ENCODE results near the gene GIT1.

The GIT1 gene

DNA sequence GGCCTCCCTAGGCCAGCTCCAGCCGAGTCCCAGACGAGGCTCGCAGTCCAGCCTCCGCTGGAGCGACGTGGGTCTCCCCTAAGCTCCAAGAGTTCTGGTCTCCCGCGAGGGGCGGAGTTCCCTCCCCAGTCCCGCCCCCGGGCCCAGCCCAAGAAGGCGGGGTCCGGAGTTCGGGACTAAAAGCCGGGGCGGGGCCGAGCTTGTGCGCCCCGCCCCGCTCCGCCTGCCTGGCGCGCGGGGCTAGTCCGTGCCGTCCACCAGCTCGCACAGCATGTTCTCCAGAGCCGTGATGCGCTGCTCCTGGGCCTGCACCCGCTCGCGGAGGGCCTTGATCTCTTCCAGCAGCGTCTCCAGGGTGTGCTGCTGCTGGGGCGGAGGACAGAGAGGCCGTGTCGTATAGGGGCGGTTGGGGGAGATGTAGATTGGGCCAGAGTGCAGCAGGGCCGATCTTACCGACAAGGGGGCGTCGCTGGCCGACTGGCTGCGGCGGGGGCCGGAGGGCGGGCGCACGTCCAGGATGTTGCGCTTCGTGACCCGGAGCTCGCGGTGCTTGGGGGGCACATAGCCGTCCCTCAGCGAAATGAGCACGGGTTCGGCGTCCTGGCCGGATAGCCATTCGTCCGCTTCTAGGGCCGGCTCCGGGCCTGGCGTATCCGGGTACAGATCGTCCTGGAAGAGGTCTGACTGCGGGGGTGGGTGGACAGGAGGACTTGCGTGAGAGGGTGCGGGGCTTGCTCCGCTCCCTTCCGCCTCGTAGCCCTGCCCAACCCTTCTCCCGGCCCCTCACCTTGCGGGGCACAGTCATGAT, 26.2 kb upstream of the GIT1 start:
- DNase-seq = no peak

GRCh38 chr17:29615048-29615385, 25.6 kb upstream of the GIT1 start:
- no peak for DNase-seq

DNA sequence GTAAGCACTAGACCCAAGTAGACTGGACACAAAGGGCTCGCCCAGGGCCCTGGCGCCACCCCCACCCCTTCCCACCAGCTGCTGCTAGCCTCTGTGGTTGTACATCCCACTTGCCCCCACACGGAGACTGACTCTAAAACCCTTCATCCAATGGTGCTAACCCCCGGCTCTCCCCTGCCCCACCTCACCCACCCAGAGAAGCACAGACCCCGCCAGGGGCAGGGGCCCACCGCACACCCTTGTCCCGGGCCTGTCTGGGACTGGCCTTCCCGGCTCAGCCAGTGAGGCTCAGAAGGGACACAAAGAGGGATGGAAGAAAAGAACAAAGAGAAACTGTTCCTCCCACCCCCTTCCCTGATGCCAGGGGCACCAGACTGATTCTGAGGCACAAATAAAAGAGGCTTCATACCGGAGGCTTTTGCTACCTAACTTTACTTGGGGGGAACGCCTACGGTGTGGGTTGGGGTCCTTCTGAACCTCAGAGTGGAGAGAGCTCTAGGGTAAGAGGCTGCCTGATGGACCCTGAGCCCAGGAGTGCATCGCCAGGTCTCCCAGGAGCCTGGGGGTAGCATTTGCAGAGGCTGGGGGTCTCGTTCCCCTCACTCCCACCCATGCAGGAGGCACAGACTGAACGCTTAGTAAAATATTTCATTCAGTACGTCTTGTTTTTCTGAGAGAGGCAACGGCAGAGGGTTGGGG, 25.1 kb upstream of the GIT1 start:
- DNase-seq = no peak

DNA sequence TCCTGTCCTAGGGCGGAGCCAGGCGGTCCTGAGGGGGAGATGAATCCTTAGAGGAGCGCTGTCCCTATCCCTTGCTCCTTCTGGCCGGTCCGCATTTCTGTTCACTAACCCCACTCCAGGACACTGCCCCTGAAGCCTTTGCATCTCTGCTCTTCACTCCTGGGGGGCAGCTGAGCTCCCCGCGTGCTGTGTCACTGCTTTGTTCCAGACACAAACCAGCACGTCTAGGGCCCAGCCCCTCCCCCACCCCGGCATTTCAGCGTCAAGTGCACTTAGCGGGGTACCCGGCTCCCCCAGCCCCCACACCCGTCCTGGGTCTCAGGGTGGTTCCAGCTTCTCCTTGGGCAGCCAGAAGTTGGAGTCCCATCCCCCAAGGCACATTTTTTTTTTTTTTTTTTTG, 24.4 kb upstream of the GIT1 start:
- DNase-seq = no peak

DNA sequence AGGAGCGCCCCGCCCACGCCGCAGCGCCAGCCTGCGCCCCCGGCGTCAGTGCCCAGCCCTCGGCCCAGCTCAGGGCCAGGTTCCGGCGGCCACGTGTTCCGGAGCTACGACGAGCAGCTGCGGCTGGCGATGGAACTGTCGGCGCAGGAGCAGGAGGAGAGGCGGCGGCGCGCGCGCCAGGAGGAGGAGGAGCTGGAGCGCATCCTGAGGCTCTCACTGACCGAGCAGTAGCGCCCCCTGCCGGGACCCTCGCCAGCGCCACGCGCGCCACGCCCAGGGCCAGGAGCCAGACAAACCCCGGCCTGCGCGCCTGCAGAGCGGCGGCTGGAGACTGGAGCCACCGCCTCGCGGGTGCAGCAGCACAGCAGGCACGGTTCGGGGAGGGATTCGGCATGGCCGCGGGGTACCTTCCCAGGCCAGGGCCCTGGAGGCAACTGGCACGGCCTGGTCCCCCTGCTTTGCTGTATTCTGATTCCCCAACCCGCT, 23.9 kb upstream of the GIT1 start:
- no peak for DNase-seq

DNA sequence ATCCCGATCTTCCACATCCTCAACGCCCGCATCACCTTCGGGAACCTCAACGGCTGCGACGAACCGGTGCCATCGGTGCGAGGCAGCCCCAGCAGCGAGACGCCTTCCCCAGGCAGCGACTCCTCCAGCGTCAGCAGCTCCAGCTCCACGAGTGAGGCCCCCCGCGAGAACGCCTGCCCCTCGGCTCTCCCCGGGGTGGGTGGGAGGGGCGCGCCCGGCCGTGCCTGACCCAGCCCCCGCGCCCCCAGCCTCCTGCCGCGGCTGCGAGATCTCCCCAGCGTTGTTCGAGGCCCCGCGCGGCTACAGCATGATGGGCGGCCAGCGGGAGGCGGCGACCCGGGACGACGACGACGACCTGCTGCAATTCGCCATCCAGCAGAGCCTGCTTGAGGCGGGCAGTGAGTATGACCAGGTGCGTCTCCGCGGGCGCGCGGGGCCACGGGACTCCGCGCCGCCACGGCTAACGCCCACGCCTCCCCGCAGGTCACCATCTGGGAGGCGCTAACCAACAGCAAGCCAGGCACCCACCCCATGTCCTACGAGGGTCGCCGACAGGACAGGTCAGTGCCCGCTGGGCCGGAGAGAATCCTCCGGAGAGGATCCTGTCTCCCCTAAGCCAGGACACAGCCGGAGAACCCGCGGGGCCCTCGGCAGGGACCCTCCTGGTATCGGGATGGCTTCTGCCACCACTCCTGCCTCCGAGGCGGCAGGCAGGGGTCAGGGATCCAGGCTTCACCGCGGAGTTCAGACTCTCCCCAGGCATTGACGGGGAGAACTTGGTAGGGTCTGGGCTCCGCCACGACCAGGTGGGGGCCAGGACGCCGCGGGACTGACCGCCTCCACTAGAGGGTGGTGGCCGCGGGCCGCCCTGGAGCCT, 23.2 kb upstream of the GIT1 start:
- no peak for DNase-seq

- DNase-seq = no peak
Observed at GRCh38 chr17:29612094-29612403, 22.6 kb upstream of the GIT1 start.

DNA sequence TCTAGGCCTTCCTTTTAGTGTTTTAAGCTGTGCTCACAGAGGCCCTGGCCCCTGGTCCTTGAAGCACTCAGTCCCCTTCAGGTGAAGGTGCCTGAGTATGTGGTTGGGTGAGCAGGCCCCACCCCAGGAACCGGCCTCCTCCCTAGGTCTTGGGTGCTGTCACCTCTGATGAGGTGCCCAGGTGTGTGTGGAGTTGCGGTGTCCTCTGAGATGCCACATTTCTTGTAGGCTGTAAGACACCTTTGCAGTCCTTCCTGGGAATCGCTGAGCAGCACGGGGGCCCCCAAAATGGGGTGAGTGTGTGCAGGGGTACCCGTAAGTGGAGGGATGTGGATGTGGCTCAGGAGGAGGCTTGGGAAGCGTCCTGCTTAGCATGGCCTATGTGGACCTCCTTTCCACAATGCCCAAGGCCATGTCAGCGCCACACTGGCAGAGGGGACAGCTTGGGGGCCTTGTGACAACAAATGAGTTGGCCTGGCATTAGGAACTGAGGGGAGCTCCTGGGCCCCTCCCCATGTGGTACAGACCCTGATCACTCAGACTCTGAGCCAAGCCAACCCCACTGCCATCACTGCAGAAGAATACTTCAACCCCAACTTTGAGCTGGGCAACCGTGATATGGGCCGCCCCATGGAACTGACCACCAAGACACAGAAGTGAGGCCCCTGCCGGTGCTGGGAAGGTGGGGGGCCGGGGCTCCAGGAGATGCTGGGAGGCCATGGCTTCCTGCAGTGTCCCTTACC, 22.1 kb upstream of the GIT1 start:
- DNase-seq = no peak

- DNase-seq = no peak
Observed at GRCh38 chr17:29610395-29610794, 20.9 kb upstream of the GIT1 start.

DNA sequence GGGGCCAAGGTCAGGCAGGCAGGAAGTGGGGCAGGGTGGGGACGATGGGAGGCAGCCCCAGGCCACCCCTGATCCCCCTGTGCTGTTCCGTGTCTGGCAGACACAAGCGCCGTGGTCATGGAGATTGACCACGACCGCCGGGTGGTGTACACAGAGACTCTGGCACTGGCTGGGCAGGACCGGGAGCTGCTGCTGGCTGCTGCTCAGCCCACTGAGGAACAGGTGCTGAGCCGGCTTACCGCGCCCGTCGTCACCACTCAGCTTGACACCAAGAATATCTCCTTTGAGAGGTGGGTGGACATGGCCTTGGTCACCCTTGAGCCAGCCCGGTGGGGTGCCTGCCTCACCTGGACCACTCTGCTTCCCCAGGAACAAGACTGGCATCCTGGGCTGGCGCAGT, 19.5 kb upstream of the GIT1 start:
- DNase-seq = no peak

DNA sequence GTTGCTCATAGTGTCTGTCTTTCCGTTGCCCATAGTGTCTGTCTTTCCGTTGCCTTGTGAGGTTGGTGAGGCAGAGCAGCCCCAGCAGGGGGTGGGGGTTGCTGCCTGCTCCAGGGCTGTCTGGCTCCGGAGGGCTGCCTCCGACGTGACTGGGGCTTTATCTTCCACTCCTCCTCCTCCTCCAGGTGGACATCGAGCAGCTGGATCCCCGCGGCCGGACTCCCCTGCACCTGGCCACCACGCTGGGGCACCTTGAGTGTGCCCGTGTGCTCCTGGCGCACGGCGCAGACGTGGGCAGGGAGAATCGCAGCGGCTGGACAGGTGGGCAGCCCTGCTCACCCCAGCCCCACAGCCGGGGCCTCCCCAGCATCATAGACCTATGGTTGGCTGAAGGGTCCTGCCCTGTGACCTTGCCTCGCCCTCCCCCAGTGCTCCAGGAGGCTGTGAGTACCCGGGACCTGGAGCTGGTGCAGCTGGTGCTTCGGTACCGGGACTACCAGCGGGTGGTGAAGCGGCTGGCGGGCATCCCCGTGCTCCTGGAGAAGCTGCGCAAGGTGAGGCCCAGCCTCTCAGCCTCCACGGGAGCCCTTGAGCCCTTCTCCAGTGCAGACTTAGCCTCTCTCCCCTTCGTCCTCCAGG, 18.2 kb upstream of the GIT1 start:
- no peak for DNase-seq

- no peak for DNase-seq
Observed at GRCh38 chr17:29603109-29603674, 13.7 kb upstream of the GIT1 start.

DNA sequence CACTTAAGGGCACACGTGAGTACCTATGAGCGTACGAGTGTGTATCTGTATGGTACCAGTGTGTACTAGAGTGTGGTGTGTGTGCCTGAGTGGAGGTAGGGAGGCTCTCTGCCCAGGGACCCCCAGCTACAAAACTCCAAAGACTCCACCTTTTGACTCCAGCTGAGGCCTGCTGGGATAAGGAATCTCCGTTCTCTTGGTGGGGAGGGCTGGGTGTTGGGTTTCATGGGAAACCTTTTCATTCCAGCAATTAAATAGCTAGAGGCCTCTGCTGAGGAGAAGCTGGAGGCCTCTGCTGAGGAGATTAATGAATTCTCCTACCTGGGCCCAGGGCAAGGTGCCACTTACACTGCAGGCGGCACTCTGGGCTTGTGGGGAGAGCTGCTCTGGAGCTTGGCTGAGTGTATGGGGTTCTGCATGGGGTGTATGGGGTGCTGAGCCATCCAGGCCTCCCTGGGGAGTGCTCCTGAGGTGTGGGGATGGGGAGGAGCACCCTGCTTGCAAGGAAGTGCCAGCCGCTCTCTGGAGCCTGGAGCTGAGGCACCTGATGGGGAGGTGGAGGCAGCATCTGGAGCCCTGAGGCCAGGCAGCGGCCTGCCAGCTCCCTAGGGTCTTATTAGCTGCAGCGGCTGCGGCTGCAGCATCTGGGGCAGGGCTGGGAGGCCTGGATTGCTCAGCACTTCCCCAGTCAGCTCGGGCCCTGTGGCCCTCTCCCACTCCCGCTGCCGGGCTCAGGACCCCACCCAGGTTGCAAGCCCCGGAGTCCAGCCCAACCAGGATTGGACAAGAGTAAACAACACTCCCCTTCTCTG, 8.1 kb upstream of the GIT1 start:
- DNase-seq = no peak

GRCh38 chr17:29596811-29597210, 7.4 kb upstream of the GIT1 start:
- no peak for DNase-seq

GRCh38 chr17:29595943-29596774, 6.7 kb upstream of the GIT1 start:
- DNase-seq = no peak

DNA sequence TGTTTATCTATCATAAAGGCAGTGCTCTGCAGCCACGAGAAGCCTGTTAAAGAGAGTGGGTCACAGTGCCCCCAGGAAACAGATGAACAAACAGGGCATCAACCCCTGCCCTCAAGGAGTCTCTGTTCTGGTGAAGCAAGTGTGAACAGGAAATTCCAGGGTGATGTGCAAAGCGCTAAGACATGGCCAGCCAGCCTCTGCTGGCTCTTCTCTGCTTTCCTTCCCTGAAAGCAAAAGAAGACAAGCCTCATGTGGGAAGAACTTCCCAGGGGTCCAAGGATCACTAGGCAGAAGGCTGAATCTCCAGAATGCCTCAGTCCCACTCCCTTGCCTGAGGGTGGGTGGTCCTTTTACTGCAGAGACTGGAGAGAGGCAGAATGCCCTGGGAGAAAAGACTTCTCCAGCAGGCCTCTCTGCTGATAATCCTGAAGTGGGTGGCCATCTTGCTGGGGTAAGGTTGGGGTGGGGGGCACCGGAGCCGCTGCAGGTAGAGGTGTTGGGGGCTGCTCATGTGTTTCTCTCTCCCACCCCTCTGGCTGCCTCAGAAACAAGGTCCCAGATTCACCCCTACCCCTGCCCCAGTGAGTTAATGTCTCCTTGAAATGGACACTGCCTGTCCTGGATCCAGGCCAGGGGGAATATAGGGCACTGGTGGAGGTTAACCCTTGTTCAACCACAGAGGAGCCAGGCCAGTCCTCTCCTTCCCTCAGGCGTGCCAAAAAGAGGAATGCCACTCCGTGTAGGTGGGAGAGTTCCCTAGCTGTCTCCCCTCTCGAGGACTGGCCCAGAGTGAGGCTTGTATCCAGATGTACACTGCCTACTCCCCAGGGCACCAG, 5.9 kb upstream of the GIT1 start:
- no peak for DNase-seq

GRCh38 chr17:29594519-29595090, 5.2 kb upstream of the GIT1 start:
- DNase-seq = no peak

- peak; percentile 5 for DNase-seq
Observed at GRCh38 chr17:29593591-29594518, 4.4 kb upstream of the GIT1 start.
